Neural cell (in vitro differentiated cells): ENCODE measurements around the gene PRKACB. TPM values are rescaled to one million over a fixed set of nuclear protein-coding genes. Genes with fewer than 3 reads are reported as not detected.

Source experiments
- H2AFZ ChIP-seq: fragments of 200-600, 300-800 bp; sonication (generic), shearing (Covaris generic); 2 replicates; pipeline ENCODE4 v1.6.0; 2014; ENCODE audit warnings: low read depth, mild to moderate bottlenecking, antibody characterized with exemption, low read length, moderate library complexity
- H3F3A ChIP-seq: fragments of 200-600 bp; shearing (Covaris generic); 2 replicates; pipeline ENCODE4 v1.6.1; 2016; ENCODE audit warnings: mild to moderate bottlenecking, moderate library complexity, mixed read lengths, antibody characterized with exemption, low read length; ENCODE audit not compliant: insufficient read depth, poor library complexity, severe bottlenecking
- H3K27ac ChIP-seq: fragments of 200-600, 300-800 bp; sonication (generic), shearing (Covaris generic); 2 replicates; pipeline ENCODE4 v1.5.1; 2014; ENCODE audit warnings: mild to moderate bottlenecking, low read length, moderate library complexity
- H3K27me3 ChIP-seq: fragments of 300-800, 200-600 bp; sonication (generic), shearing (Covaris generic); 2 replicates; pipeline ENCODE4 v1.6.0; 2014; ENCODE audit warnings: mild to moderate bottlenecking, low read depth, low read length, moderate library complexity; ENCODE audit not compliant: insufficient read depth
- H3K36me3 ChIP-seq: fragments of 300-800, 200-600 bp; sonication (generic), shearing (Covaris generic); 2 replicates; pipeline ENCODE4 v1.5.1; 2014; ENCODE audit warnings: mild to moderate bottlenecking, antibody characterized with exemption, low read length, moderate library complexity; ENCODE audit not compliant: insufficient read depth
- H3K4me2 ChIP-seq: fragments of 300-800, 200-600 bp; sonication (generic), shearing (Covaris generic); 2 replicates; pipeline ENCODE4 v1.6.0; 2014; ENCODE audit warnings: mild to moderate bottlenecking, low read length
- H3K4me3 ChIP-seq: fragments of 300-800, 200-600 bp; sonication (generic), shearing (Covaris generic); 2 replicates; pipeline ENCODE4 v1.5.1; 2014; ENCODE audit warnings: mild to moderate bottlenecking, low read length, moderate library complexity
- H3K79me2 ChIP-seq: fragments of 200-600 bp; shearing (Covaris generic); replicated peaks from 2 replicates; pipeline ENCODE4 v1.6.0; 2014; ENCODE audit warnings: mild to moderate bottlenecking, low read length, moderate library complexity; ENCODE audit not compliant: insufficient read depth
- H3K9ac ChIP-seq: fragments of 300-800, 200-600 bp; sonication (generic), shearing (Covaris generic); 2 replicates; pipeline ENCODE4 v1.6.1; 2016; ENCODE audit warnings: mild to moderate bottlenecking, low read length, mixed read lengths
- H3K9me2 ChIP-seq: fragments of 200-600 bp; shearing (Covaris generic); 2 replicates; pipeline ENCODE4 v1.6.1; 2016; ENCODE audit warnings: mild to moderate bottlenecking, low read length, mixed read lengths; ENCODE audit not compliant: insufficient read depth
- H3K9me3 ChIP-seq: fragments of 200-600, 300-800 bp; sonication (generic), shearing (Covaris generic); 2 replicates; pipeline ENCODE4 v1.6.1; 2016; ENCODE audit warnings: mild to moderate bottlenecking, mixed run types, low read length, moderate library complexity, mixed read lengths
- H4K20me1 ChIP-seq: fragments of 200-600 bp; shearing (Covaris generic); 2 replicates; pipeline ENCODE4 v1.6.1; 2016; ENCODE audit warnings: mild to moderate bottlenecking, mixed run types; ENCODE audit not compliant: insufficient read depth
- CTCF ChIP-seq: fragments of 450-650 bp; IDR thresholded peaks from 2 replicates; pipeline ENCODE4 v1.5.1; 2014; ENCODE audit warnings: antibody characterized with exemption, mild to moderate bottlenecking, moderate library complexity; ENCODE audit not compliant: poor library complexity, severe bottlenecking
- EP300 ChIP-seq: fragments of 450-650 bp; conservative IDR thresholded peaks from 2 replicates; pipeline ENCODE4 v1.6.1; 2014; ENCODE audit warnings: antibody characterized with exemption, mild to moderate bottlenecking, moderate library complexity; ENCODE audit not compliant: poor library complexity, severe bottlenecking
- EZH2 ChIP-seq: fragments of 200-600, 300-800 bp; shearing (Covaris generic), sonication (generic); IDR thresholded peaks from 2 replicates; pipeline ENCODE4 v1.6.1; 2014; ENCODE audit warnings: antibody characterized with exemption, low read length, borderline replicate concordance, mild to moderate bottlenecking; ENCODE audit not compliant: insufficient read depth, poor library complexity, severe bottlenecking
- MXI1 ChIP-seq: fragments of 450-650 bp; conservative IDR thresholded peaks from 2 replicates; pipeline ENCODE4 v1.6.1; 2014; ENCODE audit warnings: antibody characterized with exemption, mild to moderate bottlenecking; ENCODE audit not compliant: poor library complexity, severe bottlenecking
- POLR2AphosphoS5 ChIP-seq: IDR thresholded peaks from 2 replicates; pipeline ENCODE4 v1.6.1; 2012
- RAD21 ChIP-seq: fragments of 450-650 bp; conservative IDR thresholded peaks from 2 replicates; pipeline ENCODE4 v1.6.1; 2014; ENCODE audit warnings: antibody characterized with exemption, mild to moderate bottlenecking, moderate library complexity
- SMC3 ChIP-seq: fragments of 450-650 bp; conservative IDR thresholded peaks from 2 replicates; pipeline ENCODE4 v1.6.1; 2014; ENCODE audit warnings: antibody characterized with exemption, mild to moderate bottlenecking, moderate library complexity; ENCODE audit not compliant: poor library complexity
- TAF1 ChIP-seq: IDR thresholded peaks from 2 replicates; pipeline ENCODE4 v1.6.1; 2012; ENCODE audit warnings: low read depth
- polyA plus RNA-seq: library from polyadenylated mRNA; depleted of rRNA; stranded (reverse); fragments of >200 nt; gene quantifications from 2 replicates; pipeline ENCODE4 v1.2.3, GENCODE V29; 2014
- TF ChIP-seq, protein P1 (sequence below): IDR thresholded peaks from 2 replicates; pipeline ENCODE4 v1.6.1; 2012; ENCODE audit warnings: borderline replicate concordance

Gene PRKACB
- polyA plus RNA-seq, 1 donor from 2014 or later, result 979 TPM

- no peaks in the 10 kb centered on the region for H3K27me3 ChIP-seq
- peaks cover 13% of the 10 kb centered on the region for H3K9me3 ChIP-seq
- H3K9ac ChIP-seq, result no peak overlapping the region
- H3K79me2 ChIP-seq, result peaks cover 21% of the 10 kb centered on the region
- H3K9me2 ChIP-seq, result peaks cover 4% of the 10 kb centered on the region
- H3K4me3 ChIP-seq, result no peak overlapping the region
- TF ChIP-seq CTCF (no peak), RAD21 (no peak), EP300 (no peak), EZH2 (no peak), SMC3 (no peak), POLR2AphosphoS5 (no peak), MXI1 (no peak), TAF1 (no peak)
- TF ChIP-seq, protein P1, sequence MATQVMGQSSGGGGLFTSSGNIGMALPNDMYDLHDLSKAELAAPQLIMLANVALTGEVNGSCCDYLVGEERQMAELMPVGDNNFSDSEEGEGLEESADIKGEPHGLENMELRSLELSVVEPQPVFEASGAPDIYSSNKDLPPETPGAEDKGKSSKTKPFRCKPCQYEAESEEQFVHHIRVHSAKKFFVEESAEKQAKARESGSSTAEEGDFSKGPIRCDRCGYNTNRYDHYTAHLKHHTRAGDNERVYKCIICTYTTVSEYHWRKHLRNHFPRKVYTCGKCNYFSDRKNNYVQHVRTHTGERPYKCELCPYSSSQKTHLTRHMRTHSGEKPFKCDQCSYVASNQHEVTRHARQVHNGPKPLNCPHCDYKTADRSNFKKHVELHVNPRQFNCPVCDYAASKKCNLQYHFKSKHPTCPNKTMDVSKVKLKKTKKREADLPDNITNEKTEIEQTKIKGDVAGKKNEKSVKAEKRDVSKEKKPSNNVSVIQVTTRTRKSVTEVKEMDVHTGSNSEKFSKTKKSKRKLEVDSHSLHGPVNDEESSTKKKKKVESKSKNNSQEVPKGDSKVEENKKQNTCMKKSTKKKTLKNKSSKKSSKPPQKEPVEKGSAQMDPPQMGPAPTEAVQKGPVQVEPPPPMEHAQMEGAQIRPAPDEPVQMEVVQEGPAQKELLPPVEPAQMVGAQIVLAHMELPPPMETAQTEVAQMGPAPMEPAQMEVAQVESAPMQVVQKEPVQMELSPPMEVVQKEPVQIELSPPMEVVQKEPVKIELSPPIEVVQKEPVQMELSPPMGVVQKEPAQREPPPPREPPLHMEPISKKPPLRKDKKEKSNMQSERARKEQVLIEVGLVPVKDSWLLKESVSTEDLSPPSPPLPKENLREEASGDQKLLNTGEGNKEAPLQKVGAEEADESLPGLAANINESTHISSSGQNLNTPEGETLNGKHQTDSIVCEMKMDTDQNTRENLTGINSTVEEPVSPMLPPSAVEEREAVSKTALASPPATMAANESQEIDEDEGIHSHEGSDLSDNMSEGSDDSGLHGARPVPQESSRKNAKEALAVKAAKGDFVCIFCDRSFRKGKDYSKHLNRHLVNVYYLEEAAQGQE, result no peak
- no peak overlapping the region for H3K4me2 ChIP-seq
- H2AFZ ChIP-seq, result no peak overlapping the region
- peaks cover 28% of the 10 kb centered on the region for H3K36me3 ChIP-seq
- H4K20me1 ChIP-seq, result no peaks in the 10 kb centered on the region
- no peak overlapping the region for H3K27ac ChIP-seq
- H3F3A ChIP-seq, result peaks cover 4% of the 10 kb centered on the region
Observed at GRCh38 chr1:84217239-84217638, 73.2 kb downstream of the PRKACB start.

DNA sequence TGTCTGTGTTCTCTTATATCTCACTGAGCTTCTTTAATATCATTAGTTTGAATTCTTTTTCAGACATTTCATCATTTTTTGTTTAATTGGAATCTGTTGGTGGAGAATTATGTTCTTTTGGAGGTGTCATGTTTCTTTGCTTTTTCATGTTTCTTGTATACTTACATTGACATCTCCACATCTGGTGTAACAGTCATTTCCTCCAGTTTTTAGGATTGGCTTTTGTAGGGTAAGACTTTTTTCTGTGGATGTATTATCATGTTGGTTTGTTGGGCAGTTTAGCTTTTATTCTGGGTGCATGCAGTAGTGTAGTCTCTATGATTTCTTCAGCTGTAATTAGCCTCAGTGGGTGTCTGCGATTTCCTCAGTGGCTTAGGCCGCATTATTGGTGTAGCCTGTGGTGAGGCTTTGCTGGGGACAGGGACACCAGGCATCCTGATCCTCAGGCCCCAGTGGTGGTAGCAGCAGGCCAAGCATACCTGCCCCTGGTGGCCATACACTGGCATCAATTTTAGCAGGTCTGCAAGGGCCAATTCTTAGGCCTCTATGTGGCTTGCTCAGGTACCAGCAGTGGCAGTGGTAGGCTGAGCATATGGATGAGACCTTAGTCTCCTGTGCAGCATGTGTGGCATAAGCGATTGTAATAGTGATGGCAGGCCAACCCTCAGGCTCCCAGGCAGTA is 79.8 kb downstream of the PRKACB start:
- peaks cover 4% of the 10 kb centered on the region for H3F3A ChIP-seq
- H3K27ac ChIP-seq, result no peak overlapping the region
- no peak overlapping the region for H3K4me3 ChIP-seq
- H3K79me2 ChIP-seq, result peaks cover 40% of the 10 kb centered on the region
- H3K9ac ChIP-seq, result no peak overlapping the region
- TF ChIP-seq, protein P1, result no peak
- TF ChIP-seq RAD21 (no peak), CTCF (no peak), EZH2 (no peak), EP300 (no peak), SMC3 (no peak)
- no peaks in the 10 kb centered on the region for H3K27me3 ChIP-seq
- no peak overlapping the region for H3K4me2 ChIP-seq
- H2AFZ ChIP-seq, result no peak overlapping the region
- peaks cover 13% of the 10 kb centered on the region for H3K9me3 ChIP-seq
- H4K20me1 ChIP-seq, result no peaks in the 10 kb centered on the region
- peaks cover 28% of the 10 kb centered on the region for H3K36me3 ChIP-seq
- no peaks in the 10 kb centered on the region for H3K9me2 ChIP-seq
